ENCODE results near the gene TOX2.

Gene TOX2

DNA sequence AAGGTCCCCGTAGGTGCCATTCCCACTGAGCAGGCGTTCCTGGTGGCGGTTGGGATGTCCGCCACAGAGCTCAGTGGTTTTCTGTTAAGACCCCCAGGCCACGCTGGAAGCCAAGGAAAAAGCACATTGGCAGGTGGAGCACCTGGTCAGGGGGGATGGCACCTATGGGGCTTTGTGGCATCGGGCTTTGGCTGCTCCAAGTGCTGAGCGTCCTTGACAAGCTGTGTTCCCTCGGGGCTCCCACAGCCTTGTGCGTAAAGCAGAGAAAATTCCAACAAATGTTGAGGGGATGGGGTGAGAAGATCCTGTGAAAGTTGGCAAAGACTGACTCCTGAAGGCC, 137.0 kb downstream of the TOX2 start:
- DNase-seq (ENCODE audit: low read depth), result no peak

GRCh38 chr20:44052166-44052565, 137.5 kb downstream of the TOX2 start:
- no peak overlapping the region for H3K4me3 ChIP-seq (replicated peaks; ENCODE audit: low read depth, low read length)
- no peak for DNase-seq (ENCODE audit: low read depth)
- TF ChIP-seq, protein P1, sequence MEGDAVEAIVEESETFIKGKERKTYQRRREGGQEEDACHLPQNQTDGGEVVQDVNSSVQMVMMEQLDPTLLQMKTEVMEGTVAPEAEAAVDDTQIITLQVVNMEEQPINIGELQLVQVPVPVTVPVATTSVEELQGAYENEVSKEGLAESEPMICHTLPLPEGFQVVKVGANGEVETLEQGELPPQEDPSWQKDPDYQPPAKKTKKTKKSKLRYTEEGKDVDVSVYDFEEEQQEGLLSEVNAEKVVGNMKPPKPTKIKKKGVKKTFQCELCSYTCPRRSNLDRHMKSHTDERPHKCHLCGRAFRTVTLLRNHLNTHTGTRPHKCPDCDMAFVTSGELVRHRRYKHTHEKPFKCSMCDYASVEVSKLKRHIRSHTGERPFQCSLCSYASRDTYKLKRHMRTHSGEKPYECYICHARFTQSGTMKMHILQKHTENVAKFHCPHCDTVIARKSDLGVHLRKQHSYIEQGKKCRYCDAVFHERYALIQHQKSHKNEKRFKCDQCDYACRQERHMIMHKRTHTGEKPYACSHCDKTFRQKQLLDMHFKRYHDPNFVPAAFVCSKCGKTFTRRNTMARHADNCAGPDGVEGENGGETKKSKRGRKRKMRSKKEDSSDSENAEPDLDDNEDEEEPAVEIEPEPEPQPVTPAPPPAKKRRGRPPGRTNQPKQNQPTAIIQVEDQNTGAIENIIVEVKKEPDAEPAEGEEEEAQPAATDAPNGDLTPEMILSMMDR (IDR thresholded peaks at IDR 0.05; ENCODE audit: low read length, missing control alignments), result no peak

More for the DNA sequence above, 137.0 kb downstream of the TOX2 start:
- TF ChIP-seq, protein P1 (IDR thresholded peaks at IDR 0.05; ENCODE audit: low read length, missing control alignments), result no peak
- H3K4me3 ChIP-seq (replicated peaks; ENCODE audit: low read depth, low read length), result no peak overlapping the region

- no peak overlapping the region for H3K4me3 ChIP-seq (replicated peaks; ENCODE audit: low read depth, low read length)
- no peak for DNase-seq (ENCODE audit: low read depth)
- TF ChIP-seq, protein P1 (IDR thresholded peaks at IDR 0.05; ENCODE audit: low read length, missing control alignments), result no peak
Measured at GRCh38 chr20:44053046-44053445, 138.4 kb downstream of the TOX2 start.

DNA sequence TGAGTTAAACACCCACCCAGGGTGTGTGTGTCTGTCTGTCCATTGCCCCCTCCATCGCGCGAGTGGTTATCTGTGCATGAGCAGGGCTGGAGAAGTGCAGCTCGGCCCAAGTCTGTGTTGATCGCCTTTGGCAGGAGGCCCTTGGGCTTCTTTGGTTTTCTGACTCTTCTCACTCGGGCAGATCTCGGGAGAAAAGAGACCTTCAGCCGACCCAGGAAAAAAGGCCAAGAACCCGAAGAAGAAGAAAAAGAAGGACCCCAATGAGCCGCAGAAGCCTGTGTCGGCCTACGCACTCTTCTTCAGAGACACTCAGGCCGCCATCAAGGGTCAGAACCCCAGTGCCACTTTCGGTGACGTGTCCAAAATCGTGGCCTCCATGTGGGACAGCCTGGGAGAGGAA, 139.5 kb downstream of the TOX2 start:
- TF ChIP-seq, protein P1 (IDR thresholded peaks at IDR 0.05; ENCODE audit: low read length, missing control alignments), result no peak
- no peak overlapping the region for H3K4me3 ChIP-seq (replicated peaks; ENCODE audit: low read depth, low read length)
- DNase-seq (ENCODE audit: low read depth), result no peak

GRCh38 chr20:44054849-44055248, 140.2 kb downstream of the TOX2 start:
- H3K4me3 ChIP-seq (replicated peaks; ENCODE audit: low read depth, low read length), result no peak overlapping the region
- TF ChIP-seq, protein P1 (IDR thresholded peaks at IDR 0.05; ENCODE audit: low read length, missing control alignments), result no peak
- DNase-seq (ENCODE audit: low read depth), result no peak

DNA sequence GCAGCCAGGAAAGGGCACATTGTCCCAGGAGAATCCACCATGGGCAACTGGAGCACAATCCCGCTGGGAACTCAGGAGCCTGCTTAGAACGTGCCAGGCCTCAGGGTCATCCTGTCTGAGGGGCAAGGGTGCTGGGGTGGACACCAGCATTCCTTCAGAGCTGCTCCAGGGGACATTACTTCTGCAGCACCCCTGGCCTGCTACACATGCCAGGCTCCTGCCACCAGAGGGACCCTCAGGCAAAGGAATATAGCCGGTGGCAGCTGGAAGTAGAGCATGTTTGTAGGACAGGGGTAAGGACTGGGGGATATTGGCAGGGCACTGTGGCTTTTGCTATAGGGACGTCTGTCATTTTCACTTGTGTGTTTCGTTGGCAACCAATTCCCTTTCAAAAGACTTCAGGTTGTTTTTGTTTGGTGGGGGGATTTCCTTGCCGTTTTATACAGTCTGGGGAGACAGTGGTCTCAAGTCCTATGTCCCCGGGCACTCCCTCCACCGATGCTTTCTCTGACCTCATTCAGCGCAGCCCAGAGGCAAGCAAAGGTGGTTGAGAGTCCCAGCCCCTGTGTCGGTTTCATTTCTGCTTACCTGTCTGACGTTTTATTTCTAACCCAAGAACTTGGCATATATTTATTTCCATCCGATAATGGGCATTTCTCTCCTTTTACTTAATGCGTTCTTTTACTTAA, 141.5 kb downstream of the TOX2 start:
- no peak overlapping the region for H3K4me3 ChIP-seq (replicated peaks; ENCODE audit: low read depth, low read length)
- TF ChIP-seq, protein P1 (IDR thresholded peaks at IDR 0.05; ENCODE audit: low read length, missing control alignments), result peak; percentile 43
- no peak for DNase-seq (ENCODE audit: low read depth)
